Smooth muscle cell (in vitro differentiated cells): ENCODE data around the gene ELAVL1. TPM values are rescaled to one million over a fixed set of nuclear protein-coding genes. Genes with fewer than 3 reads are reported as not detected.

Source experiments
- DNase-seq: peaks from one replicate; lab custom pipeline; 2025; ENCODE audit not compliant: unreplicated experiment; lab: John Stamatoyannopoulos, UW
- H2AFZ ChIP-seq: fragments of 200-600 bp; sonication (generic); 2 replicates; pipeline ENCODE4 v1.6.0; 2016; ENCODE audit warnings: antibody characterized with exemption, low read depth, mild to moderate bottlenecking
- H3F3A ChIP-seq: fragments of 200-600 bp; sonication (generic); 2 replicates; pipeline ENCODE4 v1.6.0; 2017; ENCODE audit warnings: antibody characterized with exemption, low read depth
- H3K27ac ChIP-seq: fragments of 200-600 bp; sonication (generic); 2 replicates; pipeline ENCODE4 v1.5.1; 2016; ENCODE audit warnings: low read depth, mild to moderate bottlenecking
- H3K27me3 ChIP-seq: fragments of 200-600 bp; sonication (generic); 2 replicates; pipeline ENCODE4 v1.6.1; 2016; ENCODE audit warnings: low read depth, mild to moderate bottlenecking
- H3K36me3 ChIP-seq: fragments of 200-600 bp; sonication (generic); 2 replicates; pipeline ENCODE4 v1.5.1; 2016; ENCODE audit warnings: low read depth
- H3K4me1 ChIP-seq: fragments of 200-600 bp; sonication (generic); 2 replicates; pipeline ENCODE4 v1.5.1; 2016; ENCODE audit warnings: low read depth
- H3K4me2 ChIP-seq: fragments of 200-600 bp; sonication (generic); 2 replicates; pipeline ENCODE4 v1.6.0; 2016; ENCODE audit warnings: mild to moderate bottlenecking
- H3K4me3 ChIP-seq: fragments of 200-600 bp; sonication (generic); 2 replicates; pipeline ENCODE4 v1.5.1; 2016; ENCODE audit warnings: mild to moderate bottlenecking
- H3K79me2 ChIP-seq: fragments of 200-600 bp; sonication (generic); 2 replicates; pipeline ENCODE4 v1.6.0; 2016; ENCODE audit warnings: low read depth, mild to moderate bottlenecking
- H3K9ac ChIP-seq: fragments of 200-600 bp; sonication (generic); 2 replicates; pipeline ENCODE4 v1.6.0; 2016; ENCODE audit warnings: low read depth
- H3K9me3 ChIP-seq: fragments of 200-600 bp; sonication (generic); replicated peaks from 2 replicates; pipeline ENCODE4 v1.5.1; 2016; ENCODE audit warnings: low read depth
- H4K20me1 ChIP-seq: fragments of 200-600 bp; sonication (generic); 2 replicates; pipeline ENCODE4 v1.6.0; 2016; ENCODE audit warnings: low read depth
- CTCF ChIP-seq: fragments of 200-600 bp; sonication (generic); IDR thresholded peaks from 2 replicates; pipeline ENCODE4 v1.5.1; 2017; ENCODE audit warnings: borderline replicate concordance, mild to moderate bottlenecking, antibody characterized with exemption; ENCODE audit not compliant: insufficient read depth, poor library complexity, severe bottlenecking
- WGBS: methylation state at CpG from one replicate; pipeline ENCODE4 v1.1.7; 2016; ENCODE audit warnings: low lambda C conversion rate; 5-methylcytosine and 5-hydroxymethylcytosine counted together
- polyA plus RNA-seq: library from polyadenylated mRNA; unstranded; fragments of >200 nt; fragmentation: Nextera tagmentation; extraction: Ambion mirVana; gene quantifications from 2 replicates; pipeline ENCODE4 v1.2.1, GENCODE V29; 2016
- total RNA-seq: library from RNA; depleted of rRNA; stranded (reverse); fragments of >200 nt; gene quantifications from 2 replicates; pipeline ENCODE4 v1.2.3, GENCODE V29; 2014

The ELAVL1 gene
- total and polyA plus RNA-seq, 2 experiments from 2014 or later: 47.9 to 90.7 TPM

- Histone ChIP-seq H3K9me3 (no peaks in the 10 kb centered on the region), H3K9ac (no peak overlapping the region), H3K79me2 (peaks cover 75% of the 10 kb centered on the region), H3K27me3 (no peaks in the 10 kb centered on the region), H3K4me3 (no peak overlapping the region), H3K4me2 (no peak overlapping the region), H4K20me1 (peaks cover 99% of the 10 kb centered on the region), H3K27ac (no peak overlapping the region), H3F3A (peaks cover 5% of the 10 kb centered on the region), H3K36me3 (peaks cover 6% of the 10 kb centered on the region), H2AFZ (no peak overlapping the region), H3K4me1 (no peaks in the 10 kb centered on the region)
- DNase-seq: no peak
- TF ChIP-seq CTCF: no peak
- 84% methylated on average over 10 of the region's 10 CpGs for WGBS
These were observed 12.9 kb downstream of the ELAVL1 start for GRCh38 chr19:7992575-7992974.

GRCh38 chr19:7989071-7989575 lies 16.3 kb downstream of the ELAVL1 start:
- TF ChIP-seq CTCF: no peak
- 81% methylated on average over 11 of the region's 12 CpGs for WGBS
- Histone ChIP-seq H3K27me3 (no peaks in the 10 kb centered on the region), H3K36me3 (peaks cover 6% of the 10 kb centered on the region), H4K20me1 (peaks cover 99% of the 10 kb centered on the region), H3K4me2 (no peak overlapping the region), H3K4me1 (no peaks in the 10 kb centered on the region), H3K79me2 (peaks cover 70% of the 10 kb centered on the region), H3F3A (peaks cover 14% of the 10 kb centered on the region), H3K9ac (no peak overlapping the region), H3K9me3 (no peaks in the 10 kb centered on the region), H2AFZ (no peak overlapping the region), H3K27ac (peak overlapping the region; percentile 79), H3K4me3 (no peak overlapping the region)
- no peak for DNase-seq

GRCh38 chr19:7988307-7988706 lies 17.1 kb downstream of the ELAVL1 start:
- DNase-seq: no peak
- Histone ChIP-seq H3K4me3 (no peak overlapping the region), H3K9me3 (no peaks in the 10 kb centered on the region), H4K20me1 (peaks cover 99% of the 10 kb centered on the region), H3K4me2 (no peak overlapping the region), H2AFZ (no peak overlapping the region), H3K4me1 (no peaks in the 10 kb centered on the region), H3K79me2 (peaks cover 70% of the 10 kb centered on the region), H3F3A (peaks cover 14% of the 10 kb centered on the region), H3K9ac (no peak overlapping the region), H3K27me3 (no peaks in the 10 kb centered on the region), H3K27ac (peak overlapping the region; percentile 79), H3K36me3 (peaks cover 6% of the 10 kb centered on the region)
- TF ChIP-seq CTCF: no peak
- whole genome bisulfite sequencing: 79% methylated on average over 5 of the region's 5 CpGs

- H3K79me2 ChIP-seq: peaks cover 61% of the 10 kb centered on the region
- no peak overlapping the region for H2AFZ ChIP-seq
- peaks cover 99% of the 10 kb centered on the region for H4K20me1 ChIP-seq
- WGBS: 83% methylated on average over 17 of the region's 17 CpGs
- peak overlapping the region; percentile 18 for H3K4me2 ChIP-seq
- no peaks in the 10 kb centered on the region for H3K9me3 ChIP-seq
- H3K4me1 ChIP-seq: no peaks in the 10 kb centered on the region
- no peaks in the 10 kb centered on the region for H3K27me3 ChIP-seq
- no peak overlapping the region for H3K9ac ChIP-seq
- H3K36me3 ChIP-seq: peaks cover 6% of the 10 kb centered on the region
- DNase-seq: peak; percentile 6
- H3K4me3 ChIP-seq: no peak overlapping the region
- no peak for TF ChIP-seq CTCF
- peaks cover 14% of the 10 kb centered on the region for H3F3A ChIP-seq
- peak overlapping the region; percentile 79 for H3K27ac ChIP-seq
These were observed 18.2 kb downstream of the ELAVL1 start for GRCh38 chr19:7987114-7987768.
